RCC 7860 (cell line): ENCODE measurements around the gene SYNDIG1.

Experiments
- DNase-seq: peaks from one replicate; pipeline ENCODE4 v3.0.0-alpha.2; 2015; ENCODE audit warnings: low spot score
- FAIRE-seq: peaks from 2 replicates; lab custom pipeline; 2012; peaks lifted over from hg19 to GRCh38; lab: Jason Lieb, UNC

The SYNDIG1 gene

GRCh38 chr20:24627926-24628325 lies 158.5 kb downstream of the SYNDIG1 start:
- no peak for FAIRE-seq
- DNase-seq = no peak

GRCh38 chr20:24628985-24629384 lies 159.6 kb downstream of the SYNDIG1 start:
- no peak for FAIRE-seq

DNA sequence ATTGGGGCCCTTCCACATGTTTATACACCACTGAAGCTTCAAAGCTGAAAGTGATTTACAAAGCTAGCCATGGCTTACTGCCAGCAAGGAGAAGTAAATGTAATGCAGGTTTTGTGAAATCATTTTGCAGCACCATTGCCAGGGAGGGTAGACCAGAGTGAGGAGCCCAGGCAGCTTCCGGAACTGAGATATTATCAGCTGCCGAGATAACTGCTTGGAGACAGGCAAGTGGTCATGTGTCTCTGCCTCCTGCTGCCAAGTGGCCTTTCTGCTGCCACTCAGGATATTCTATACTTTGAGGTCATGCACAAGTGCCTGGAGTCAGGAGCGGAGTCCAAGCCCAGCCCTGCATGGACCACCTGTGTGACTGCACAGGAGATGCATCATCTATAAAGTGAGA lies 160.2 kb downstream of the SYNDIG1 start:
- DNase-seq = no peak
- no peak for FAIRE-seq

More at GRCh38 chr20:24628985-24629384, 159.6 kb downstream of the SYNDIG1 start:
- no peak for DNase-seq

GRCh38 chr20:24630486-24631172 lies 161.2 kb downstream of the SYNDIG1 start:
- FAIRE-seq = no peak

DNA sequence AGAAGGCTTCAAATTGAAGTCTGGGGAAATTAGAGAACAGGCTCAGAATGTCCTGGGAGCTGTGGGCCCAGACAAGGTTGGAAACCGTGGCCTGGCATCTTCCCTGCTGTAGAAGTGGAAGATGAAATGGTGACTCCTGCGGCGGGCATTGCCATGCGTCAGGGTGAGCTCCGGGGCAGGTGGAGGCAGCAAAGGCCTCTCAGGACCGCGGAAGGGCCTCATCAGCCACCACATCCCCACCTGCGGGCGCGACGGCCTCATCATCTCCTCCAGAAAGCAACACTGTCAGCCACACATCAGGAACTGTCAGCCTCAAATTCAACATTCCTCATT lies 161.7 kb downstream of the SYNDIG1 start:
- FAIRE-seq = no peak

More at GRCh38 chr20:24630486-24631172, 161.2 kb downstream of the SYNDIG1 start:
- no peak for DNase-seq

GRCh38 chr20:24632581-24632980 lies 163.2 kb downstream of the SYNDIG1 start:
- FAIRE-seq (no peak), DNase-seq (no peak)

More for the DNA sequence above, 161.7 kb downstream of the SYNDIG1 start:
- no peak for DNase-seq

DNA sequence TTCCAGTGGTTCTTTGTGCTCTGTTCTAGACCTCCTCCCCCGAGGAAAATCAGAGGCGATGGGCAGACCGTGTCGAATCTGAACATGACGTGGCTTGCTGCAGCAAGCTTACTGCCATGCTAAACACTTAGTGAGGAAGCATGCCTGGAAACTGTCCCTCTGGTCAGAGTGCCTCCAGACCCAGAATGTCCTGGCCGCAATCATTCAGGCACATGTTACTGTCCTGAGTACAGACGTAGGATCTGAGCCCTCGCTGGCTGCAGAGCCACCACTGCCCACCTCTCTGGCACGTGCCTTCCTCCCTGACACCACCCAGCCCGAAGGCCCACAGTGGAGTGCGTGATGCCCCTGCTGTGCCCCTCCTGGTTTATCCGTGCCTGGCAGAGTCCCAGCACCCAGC lies 163.6 kb downstream of the SYNDIG1 start:
- DNase-seq (no peak), FAIRE-seq (no peak)

- DNase-seq (no peak), FAIRE-seq (no peak)
These were observed 164.1 kb downstream of the SYNDIG1 start for GRCh38 chr20:24633521-24633920.

- DNase-seq = peak; percentile 85
- FAIRE-seq = peak; percentile 73
These were observed 165.4 kb downstream of the SYNDIG1 start for GRCh38 chr20:24634855-24635254.

GRCh38 chr20:24636626-24637025 lies 167.2 kb downstream of the SYNDIG1 start:
- DNase-seq (no peak), FAIRE-seq (no peak)

DNA sequence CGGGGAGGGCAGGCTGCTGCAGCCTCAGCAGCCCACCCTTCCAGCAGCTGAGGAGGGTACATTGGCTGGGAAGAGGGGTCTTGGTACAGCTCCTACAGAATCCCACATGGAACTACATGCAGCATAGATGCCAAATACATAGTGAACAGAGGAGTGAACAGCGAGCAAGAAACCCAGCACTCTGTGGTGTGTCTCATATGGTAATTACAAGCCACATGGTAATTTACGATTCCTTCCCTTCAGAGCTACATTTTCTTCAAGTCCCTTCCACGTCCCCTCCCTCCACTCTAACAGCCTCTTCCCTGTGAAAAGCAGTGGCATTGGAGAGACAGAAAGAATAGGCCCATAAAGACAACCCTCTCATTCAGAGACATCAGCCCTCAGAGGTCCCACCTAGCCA lies 167.7 kb downstream of the SYNDIG1 start:
- DNase-seq (no peak), FAIRE-seq (no peak)

DNA sequence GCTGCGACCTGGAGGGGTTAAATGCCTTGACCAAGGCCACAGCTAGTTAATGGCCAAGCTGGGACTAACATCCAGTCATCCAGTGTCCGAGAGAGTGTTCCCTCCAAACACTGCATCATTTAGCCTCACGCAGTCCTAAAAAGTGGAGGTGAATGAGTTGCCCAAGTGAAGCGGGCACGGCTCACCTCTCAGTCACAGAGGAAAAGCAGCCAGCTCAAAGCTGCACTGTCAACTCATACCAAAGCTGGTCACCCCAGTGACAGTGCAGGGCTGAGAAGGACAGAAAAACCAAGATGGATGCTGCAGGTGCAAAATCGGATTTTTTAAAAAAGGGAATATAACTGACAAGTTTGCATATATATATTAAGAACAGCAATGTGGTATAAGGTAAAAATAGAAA lies 168.5 kb downstream of the SYNDIG1 start:
- FAIRE-seq (no peak), DNase-seq (no peak)

GRCh38 chr20:24638591-24639548 lies 169.4 kb downstream of the SYNDIG1 start:
- FAIRE-seq = no peak
- DNase-seq = no peak

DNA sequence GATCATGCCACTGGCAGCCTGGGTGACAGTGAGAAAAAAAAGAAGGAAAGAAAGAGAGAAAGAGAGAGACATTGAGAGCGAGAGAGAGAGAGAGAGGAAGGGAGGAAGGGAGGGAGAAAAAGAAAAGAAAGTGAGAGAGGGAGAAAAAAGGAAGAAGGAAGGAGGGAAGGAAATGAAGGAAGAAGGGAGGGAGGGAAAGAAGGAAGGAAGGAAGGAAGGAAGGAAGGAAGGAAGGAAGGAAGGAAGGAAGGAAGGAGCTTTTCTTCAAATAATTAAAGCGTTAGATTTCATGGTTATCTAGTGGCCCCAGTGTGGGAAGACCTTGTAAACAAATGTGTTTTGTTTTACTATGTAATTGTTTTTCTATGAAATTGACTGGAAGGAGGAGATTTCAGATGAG lies 170.8 kb downstream of the SYNDIG1 start:
- FAIRE-seq (no peak), DNase-seq (no peak)

DNA sequence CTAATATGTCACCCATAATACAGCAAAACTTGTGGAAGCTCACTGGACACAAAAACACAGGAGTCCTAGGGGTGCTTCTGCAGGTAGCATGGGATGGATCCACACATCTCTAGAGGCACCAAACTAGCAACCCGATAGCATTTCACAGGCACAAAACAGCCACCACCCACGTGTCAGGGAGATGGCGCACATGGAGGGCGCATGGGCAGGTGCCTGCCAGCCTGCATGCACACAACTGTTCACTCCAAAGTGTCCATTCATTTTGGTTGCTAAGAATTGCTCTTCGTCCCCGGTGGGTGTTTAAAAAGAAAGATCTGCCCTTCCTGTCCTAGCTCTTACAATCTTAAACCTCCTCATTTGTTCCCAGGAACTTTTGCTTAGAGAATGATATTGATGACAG lies 171.3 kb downstream of the SYNDIG1 start:
- DNase-seq (no peak), FAIRE-seq (no peak)

DNA sequence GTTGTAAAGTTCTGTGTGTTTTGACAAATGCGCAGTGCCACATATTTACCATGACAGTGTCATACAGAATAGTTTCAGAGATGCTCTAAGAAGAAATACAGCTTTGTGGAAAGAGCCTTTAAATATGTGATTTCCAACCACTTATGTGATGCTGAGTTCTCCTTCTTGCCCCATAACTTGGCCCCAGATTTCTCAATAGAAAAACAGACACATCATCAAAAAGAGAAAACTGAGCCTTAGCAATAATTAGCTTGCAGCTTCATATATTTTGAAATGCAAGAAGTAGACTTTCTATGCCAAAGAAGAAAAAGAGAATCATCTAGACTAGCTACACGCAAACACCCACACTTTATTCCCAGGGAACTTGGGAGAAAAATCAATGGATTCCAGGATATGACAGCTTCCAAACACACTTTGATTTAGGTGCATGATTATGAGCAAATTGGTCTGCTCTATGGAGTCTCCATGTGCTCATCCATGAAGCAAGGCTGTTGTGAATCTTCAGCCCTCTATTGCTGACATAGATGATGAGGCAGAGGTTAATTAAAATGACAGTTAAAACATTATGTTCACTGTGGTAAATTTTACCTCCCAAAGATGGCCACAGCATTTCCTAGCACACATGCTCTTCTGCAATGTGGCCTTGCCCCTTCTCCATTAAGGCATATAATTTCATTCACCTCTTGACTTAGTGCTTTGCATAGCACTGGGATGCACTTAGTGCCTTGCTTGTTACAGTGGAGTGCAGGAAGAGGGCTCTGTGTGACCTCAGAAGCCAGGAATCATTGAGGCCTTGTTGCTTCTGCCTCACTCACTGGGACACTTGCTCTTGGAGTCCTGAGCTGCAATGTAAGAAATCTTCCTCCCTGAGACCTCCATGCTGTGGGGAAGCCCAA lies 174.6 kb downstream of the SYNDIG1 start:
- no peak for FAIRE-seq

DNA sequence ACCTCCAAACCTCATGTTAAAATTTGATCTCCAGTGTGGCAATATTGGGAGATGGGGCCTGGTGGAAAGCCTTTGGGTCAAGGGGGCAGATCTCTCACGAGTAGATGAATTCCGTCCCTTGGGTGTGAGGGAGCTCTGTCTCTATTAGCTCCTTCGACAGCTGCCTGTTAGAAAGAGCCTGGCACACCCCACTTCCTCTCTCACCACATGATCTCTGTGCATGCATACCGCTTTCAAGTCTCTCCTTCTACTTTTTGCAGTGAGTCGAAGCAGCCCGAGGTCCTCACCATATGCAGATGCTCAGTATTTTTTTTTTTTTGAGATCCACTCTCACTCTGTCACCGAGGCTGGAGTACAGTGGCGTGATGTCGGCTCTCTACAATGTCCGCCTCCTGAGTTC lies 176.9 kb downstream of the SYNDIG1 start:
- FAIRE-seq = no peak
- DNase-seq = no peak

More for the DNA sequence above, 174.6 kb downstream of the SYNDIG1 start:
- no peak for DNase-seq

DNA sequence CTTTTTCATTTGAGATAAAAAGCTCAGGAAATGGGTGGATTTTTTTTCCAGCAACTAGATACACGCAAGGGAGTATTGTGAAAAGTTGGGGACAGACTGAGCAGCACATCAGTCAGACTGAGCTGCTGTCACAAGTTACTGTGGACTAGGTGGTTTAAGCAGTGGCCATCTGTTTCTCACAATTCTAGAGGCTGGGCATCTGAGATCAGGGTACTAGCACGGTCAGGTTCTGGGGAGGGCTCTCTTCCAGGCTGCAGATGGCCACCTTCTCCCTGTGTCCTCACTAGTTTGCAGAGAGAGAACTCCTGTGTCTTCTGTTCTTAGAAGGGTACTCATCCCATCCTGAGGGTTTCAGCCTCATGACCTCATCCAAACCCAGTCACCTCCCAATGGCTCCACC lies 178.3 kb downstream of the SYNDIG1 start:
- no peak for DNase-seq
- FAIRE-seq = no peak

DNA sequence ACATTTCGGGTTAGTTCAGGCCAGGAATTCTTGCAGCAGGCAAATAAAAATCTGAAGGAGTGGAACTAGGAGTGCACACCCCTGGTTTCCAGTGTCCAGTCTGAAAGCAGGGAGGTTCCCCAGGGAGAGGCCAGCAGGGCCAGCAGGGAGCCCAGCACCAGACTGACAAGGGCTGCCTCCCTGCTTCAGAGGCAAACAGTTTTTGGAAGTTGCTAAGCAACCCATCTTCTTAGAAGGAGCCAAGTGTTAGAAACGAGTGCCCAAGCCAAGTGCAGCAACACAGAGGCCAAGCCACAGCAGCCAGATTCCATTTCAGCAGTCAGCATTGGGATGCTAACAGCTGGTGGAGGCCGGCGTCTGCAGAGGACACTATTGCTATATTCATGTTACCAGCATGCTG lies 179.1 kb downstream of the SYNDIG1 start:
- FAIRE-seq (no peak), DNase-seq (no peak)

DNA sequence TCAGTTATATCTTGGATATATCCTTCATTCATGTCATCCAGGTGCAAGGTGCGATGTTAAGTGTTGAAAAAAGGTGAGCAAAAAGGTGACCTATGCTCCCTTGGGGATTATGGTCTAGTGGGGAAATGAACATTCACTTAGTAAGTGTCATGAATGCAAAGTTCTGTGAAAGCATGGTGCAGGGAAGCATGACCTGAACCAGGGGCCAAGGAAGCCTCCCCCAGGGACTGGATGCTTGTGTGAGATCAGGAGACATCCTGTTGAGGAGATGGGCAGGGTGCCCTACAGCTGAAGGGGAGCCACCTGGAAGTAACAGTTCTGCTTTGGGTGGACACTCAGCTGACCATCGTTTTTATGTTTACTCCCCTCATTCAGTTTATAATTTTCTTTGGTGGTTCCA lies 179.5 kb downstream of the SYNDIG1 start:
- FAIRE-seq = peak; percentile 10
- DNase-seq = peak; percentile 14
